Endothelial cell of umbilical vein (primary cell): ENCODE data around the gene AQP2. TPM values are rescaled to one million over a fixed set of nuclear protein-coding genes. Genes with fewer than 3 reads are reported as not detected.

ENCODE experiments used
- BruUV-seq: library from RNA; stranded (reverse); fragments of 400-500 nt; replicated peaks from 2 replicates; lab custom pipeline; 2021; lab: Mats Ljungman, UMichigan
- CTCF ChIA-PET: fragments of 300-600, 350-600 bp; sonication (Branson Sonifier 250); formaldehyde crosslinking; loops from one replicate; lab custom pipeline; 2021; ENCODE audit warnings: antibody characterized with exemption, inconsistent platforms; lab: Charles Lee
- POLR2A ChIA-PET: fragments of 300-600, 350-600 bp; sonication (Branson Sonifier 250); formaldehyde crosslinking; loops from one replicate; lab custom pipeline; 2021; ENCODE audit warnings: antibody characterized with exemption, inconsistent platforms; lab: Charles Lee
- DNase-seq: peaks from one replicate; pipeline ENCODE4 v3.0.0-alpha.2; 2011; ENCODE audit warnings: low read depth, low spot score
- FAIRE-seq: peaks from 2 replicates; lab custom pipeline; 2011; peaks lifted over from hg19 to GRCh38; lab: Jason Lieb, UNC
- H2AFZ ChIP-seq: 2 replicates; pipeline ENCODE4 v1.6.0; 2012; ENCODE audit warnings: low read depth, low read length, control low read depth, inconsistent platforms
- H3K27ac ChIP-seq: 2 replicates; pipeline ENCODE4 v1.5.1; 2011; ENCODE audit warnings: low read depth, mild to moderate bottlenecking, control low read depth, low read length, moderate library complexity; ENCODE audit not compliant: insufficient read depth
- H3K27me3 ChIP-seq, 2 experiments: 2 replicates each; pipeline versions ENCODE4 v1.6.0 to v1.6.1; 2011; ENCODE audit warnings: low read length in 2 of 2, mixed read lengths in 1 of 2; ENCODE audit not compliant: control insufficient read depth in 2 of 2, insufficient read depth in 2 of 2
- H3K36me3 ChIP-seq, 2 experiments: 2 replicates in 1 of 2; 3 replicates in 1 of 2; pipeline ENCODE4 v1.5.1; 2011; ENCODE audit warnings: low read length in 2 of 2, mild to moderate bottlenecking in 1 of 2, moderate library complexity in 1 of 2; ENCODE audit not compliant: control insufficient read depth in 2 of 2, insufficient read depth in 2 of 2; ENCODE audit errors: extremely low read depth in 1 of 2
- H3K4me1 ChIP-seq: 3 replicates; pipeline ENCODE4 v1.5.1; 2011; ENCODE audit warnings: mild to moderate bottlenecking, low read length; ENCODE audit not compliant: control insufficient read depth, insufficient read depth; ENCODE audit errors: extremely low read depth
- H3K4me2 ChIP-seq: 2 replicates; pipeline ENCODE4 v1.6.1; 2011; ENCODE audit warnings: low read length, control low read depth, mixed read lengths; ENCODE audit not compliant: insufficient read depth
- H3K4me3 ChIP-seq, 3 experiments: fragments of 200-600 bp in 1 of 3; sonication (generic), shearing (Covaris generic) in 1 of 3; replicated peaks in 1 of 3; 2 replicates each; pipeline ENCODE4 v1.5.1; 2011 to 2016; ENCODE audit warnings: control low read depth in 3 of 3, low read length in 3 of 3, mild to moderate bottlenecking in 2 of 3, inconsistent platforms in 1 of 3, low read depth in 1 of 3, moderate library complexity in 1 of 3; ENCODE audit not compliant: insufficient read depth in 1 of 3
- H3K79me2 ChIP-seq: 2 replicates; pipeline ENCODE4 v1.6.0; 2012; ENCODE audit warnings: low read length, inconsistent platforms; ENCODE audit not compliant: control insufficient read depth, insufficient read depth
- H3K9ac ChIP-seq: replicated peaks from 2 replicates; pipeline ENCODE3; 2011; ENCODE audit warnings: low read length, control low read depth; ENCODE audit not compliant: insufficient read depth; ENCODE audit errors: extremely low read depth
- H3K9me1 ChIP-seq: replicated peaks from 3 replicates; pipeline ENCODE4 v1.6.0; 2011; ENCODE audit warnings: mild to moderate bottlenecking, low read length; ENCODE audit not compliant: control insufficient read depth, insufficient read depth; ENCODE audit errors: extremely low read depth
- H3K9me3 ChIP-seq: replicated peaks from 2 replicates; pipeline ENCODE4 v1.5.1; 2012; ENCODE audit warnings: low read length, inconsistent platforms; ENCODE audit not compliant: control insufficient read depth, insufficient read depth
- H4K20me1 ChIP-seq: replicated peaks from 2 replicates; pipeline ENCODE3; 2011; ENCODE audit warnings: mild to moderate bottlenecking, low read length; ENCODE audit not compliant: control insufficient read depth, insufficient read depth; ENCODE audit errors: extremely low read depth
- CTCF ChIP-seq, 2 donors: IDR thresholded peaks; 1 replicate in 1 of 2; 2 replicates in 1 of 2; pipeline ENCODE4 v1.5.1; 2011; ENCODE audit warnings: low read length in 2 of 2, mild to moderate bottlenecking in 2 of 2, moderate library complexity in 2 of 2, control low read depth in 1 of 2, inconsistent platforms in 1 of 2, low read depth in 1 of 2; ENCODE audit not compliant: insufficient read depth in 1 of 2; ENCODE audit errors: extremely low read depth in 1 of 2
- EZH2 ChIP-seq: IDR thresholded peaks from 2 replicates; pipeline ENCODE4 v1.6.1; 2012; ENCODE audit warnings: borderline replicate concordance, low read depth, mild to moderate bottlenecking, moderate library complexity, low read length, inconsistent platforms; ENCODE audit not compliant: severe bottlenecking
- FOS ChIP-seq: IDR thresholded peaks from 2 replicates; pipeline ENCODE4 v1.6.1; 2011; ENCODE audit warnings: mild to moderate bottlenecking, low read length, moderate library complexity, borderline replicate concordance; ENCODE audit not compliant: insufficient read depth
- GATA2 ChIP-seq: IDR thresholded peaks from 2 replicates; pipeline ENCODE4 v1.7.0; 2011; ENCODE audit warnings: low read depth, mild to moderate bottlenecking, moderate library complexity, mixed read lengths, low read length; ENCODE audit not compliant: insufficient read length, insufficient read depth
- JUN ChIP-seq: IDR thresholded peaks from 2 replicates; pipeline ENCODE4 v1.6.1; 2011; ENCODE audit warnings: borderline replicate concordance, low read depth; ENCODE audit not compliant: insufficient read length, insufficient read depth
- MAX ChIP-seq: IDR thresholded peaks from 2 replicates; pipeline ENCODE4 v1.6.1; 2011; ENCODE audit not compliant: insufficient read depth, insufficient read length
- MYC ChIP-seq: IDR thresholded peaks from one replicate; pipeline ENCODE4 v1.6.1; 2011; ENCODE audit warnings: mild to moderate bottlenecking, low read depth, low read length
- POLR2A ChIP-seq: IDR thresholded peaks from 2 replicates; pipeline ENCODE4 v1.6.1; 2012; ENCODE audit warnings: low read depth, mild to moderate bottlenecking, control low read depth, low read length
- POLR2AphosphoS5 ChIP-seq: IDR thresholded peaks from 2 replicates; pipeline ENCODE4 v1.6.1; 2012; ENCODE audit warnings: low read depth, mild to moderate bottlenecking, control low read depth, low read length, moderate library complexity; ENCODE audit not compliant: insufficient read depth
- dilution Hi-C: fragments of 300-500 bp; cut with MboI; formaldehyde crosslinking; loops from one replicate; pipeline ENCODE4 v1.15.0; 2019; ENCODE audit warnings: low sequenced_read_pairs; ENCODE audit not compliant: extremely low pct_ligation_motif_present
- intact Hi-C: fragments of 100-400 bp; cut with micrococcal nuclease; formaldehyde crosslinking; loops from one replicate; pipeline ENCODE4 v1.10.0; 2022
- polyA plus RNA-seq, 4 experiments: library from polyadenylated mRNA; depleted of rRNA in 3 of 4; stranded (reverse) in 3 of 4; unstranded in 1 of 4; fragments of >200 nt; gene quantifications; 2 replicates each; pipeline versions ENCODE4 v1.2.1 to v1.2.3, GENCODE V29; 2011 to 2012; ENCODE audit warnings: missing spikeins in 1 of 4
- total RNA-seq: library from RNA; stranded (reverse); gene quantifications from 2 replicates; pipeline ENCODE4 v1.2.3, GENCODE V29; 2021

The AQP2 gene
- total and polyA plus RNA-seq, 2 donors (not counting 3 experiments of a cell fraction or from before 2014, with no cell fraction given) = not detected

GRCh38 chr12:49932533-49933130 is 17.9 kb upstream of the AQP2 start:
- DNase-seq (no peak), FAIRE-seq (no peak)
- no peak overlapping the region for H3K4me3 ChIP-seq
- no peaks in the 10 kb centered on the region for H3K4me1 ChIP-seq
- H3K9ac ChIP-seq = no peak overlapping the region
- no peak overlapping the region for H3K27ac ChIP-seq
- ChIA-PET CTCF (interaction anchor here (0.6 to 3.2 kb wide), 6 partner anchors 8 to 51 kb away, joined by 3 to 19 read pairs (median 4); no protein-coding TSS in a partner anchor), POLR2A (no interaction called here)
- H3K36me3 ChIP-seq = no peaks in the 10 kb centered on the region
- no peaks in the 10 kb centered on the region for H3K9me1 ChIP-seq
- H3K27me3 ChIP-seq = no peaks in the 10 kb centered on the region
- TF ChIP-seq POLR2A (no peak), POLR2AphosphoS5 (no peak), JUN (no peak), FOS (no peak), MYC (no peak), GATA2 (no peak), EZH2 (no peak), MAX (no peak), CTCF (IDR thresholded peaks at IDR 0.05; ENCODE audit: extremely low read depth in 1 of 2, insufficient read depth in 1 of 2, low read depth in 1 of 2, low read length in 2 of 2) (no peak)
- H3K4me2 ChIP-seq = no peak overlapping the region
- H3K9me3 ChIP-seq = no peaks in the 10 kb centered on the region
- dilution Hi-C loops (no loop called here), intact Hi-C loops (no loop called here)
- no peaks in the 10 kb centered on the region for H4K20me1 ChIP-seq
- no peaks in the 10 kb centered on the region for H3K79me2 ChIP-seq
- H2AFZ ChIP-seq = no peak overlapping the region
- BruUV-seq = no TSS peak
